CD14-positive monocyte (primary cell): ENCODE measurements around the gene PTPRN2. TPM values are rescaled to one million over a fixed set of nuclear protein-coding genes. Genes with fewer than 3 reads are reported as not detected.
"Not testable (repeated sequence)": the region's sequence is repeated elsewhere in the genome, so short reads cannot be mapped to it uniquely, and the experiment has no call there.

Experiments used
- DNase-seq, 3 donors: peaks; one replicate each; pipeline ENCODE4 v3.0.0-alpha.2; 2011 to 2022
- H2AFZ ChIP-seq: 2 replicates; pipeline ENCODE4 v1.6.0; 2012; ENCODE audit warnings: mild to moderate bottlenecking, low read depth, low read length, inconsistent platforms; ENCODE audit not compliant: insufficient read depth, poor library complexity, severe bottlenecking
- H3K27ac ChIP-seq, 2 donors: 1 replicate in 1 of 2; 2 replicates in 1 of 2; pipeline ENCODE4 v1.5.1; 2012 to 2013; ENCODE audit warnings: low read length in 2 of 2, control low read depth in 1 of 2, inconsistent platforms in 1 of 2, low read depth in 1 of 2, mild to moderate bottlenecking in 1 of 2
- H3K27me3 ChIP-seq, 2 donors: one replicate each; pipeline versions ENCODE4 v1.6.0 to v1.6.1; 2011 to 2013; ENCODE audit warnings: low read length in 2 of 2; ENCODE audit not compliant: control insufficient read depth in 2 of 2, insufficient read depth in 2 of 2
- H3K36me3 ChIP-seq, 2 donors: replicated peaks in 1 of 2; 1 replicate in 1 of 2; 2 replicates in 1 of 2; pipeline versions ENCODE4 v1.5.1 to v1.6.1; 2012 to 2013; ENCODE audit warnings: low read length in 2 of 2, control low read depth in 1 of 2, inconsistent platforms in 1 of 2, mild to moderate bottlenecking in 1 of 2; ENCODE audit not compliant: insufficient read depth in 2 of 2, control insufficient read depth in 1 of 2
- H3K4me1 ChIP-seq, 2 donors: 1 replicate in 1 of 2; 2 replicates in 1 of 2; pipeline versions ENCODE4 v1.5.1 to v1.6.1; 2012 to 2013; ENCODE audit warnings: low read length in 2 of 2, control low read depth in 1 of 2, inconsistent platforms in 1 of 2, mild to moderate bottlenecking in 1 of 2, moderate library complexity in 1 of 2; ENCODE audit not compliant: insufficient read depth in 2 of 2, control insufficient read depth in 1 of 2
- H3K4me2 ChIP-seq: replicated peaks from 2 replicates; pipeline ENCODE3; 2012; ENCODE audit warnings: low read length, moderate library complexity, mild to moderate bottlenecking; ENCODE audit not compliant: poor library complexity, severe bottlenecking; ENCODE audit errors: extremely low read depth
- H3K4me3 ChIP-seq, 3 experiments: fragments of 200-600 bp in 1 of 3; sonication (generic) in 1 of 3; replicated peaks in 1 of 3; 1 replicate in 2 of 3; 2 replicates in 1 of 3; pipeline ENCODE4 v1.5.1; 2011 to 2013; ENCODE audit warnings: low read length in 3 of 3, mild to moderate bottlenecking in 3 of 3, control low read depth in 2 of 3, low read depth in 2 of 3, inconsistent platforms in 1 of 3, moderate library complexity in 1 of 3
- H3K79me2 ChIP-seq: 2 replicates; pipeline ENCODE4 v1.6.0; 2012; ENCODE audit warnings: mild to moderate bottlenecking, control low read depth, inconsistent platforms, low read length, moderate library complexity; ENCODE audit not compliant: insufficient read depth
- H3K9ac ChIP-seq: 2 replicates; pipeline ENCODE4 v1.6.0; 2017; ENCODE audit warnings: low read length, mild to moderate bottlenecking; ENCODE audit not compliant: insufficient read depth, poor library complexity, severe bottlenecking
- H3K9me3 ChIP-seq, 2 donors: replicated peaks in 1 of 2; 1 replicate in 1 of 2; 2 replicates in 1 of 2; pipeline versions ENCODE4 v1.5.1 to v1.6.1; 2012 to 2013; ENCODE audit warnings: low read length in 2 of 2, control low read depth in 1 of 2; ENCODE audit not compliant: control insufficient read depth in 1 of 2, insufficient read depth in 1 of 2
- H4K20me1 ChIP-seq: 2 replicates; pipeline ENCODE4 v1.6.0; 2012; ENCODE audit warnings: mild to moderate bottlenecking, low read length, control low read depth, moderate library complexity; ENCODE audit not compliant: insufficient read depth
- H3K27ac Mint-ChIP-seq, 7 donors: one replicate each; pipeline ENCODE4 v1.8.0; 2020; ENCODE audit warnings: mild to moderate bottlenecking in 7 of 7, mixed read lengths in 7 of 7, moderate library complexity in 6 of 7, inconsistent platforms in 2 of 7
- H3K27me3 Mint-ChIP-seq, 3 donors: one replicate each; pipeline ENCODE4 v1.8.0; 2021 to 2022; ENCODE audit warnings: low read depth in 3 of 3, mild to moderate bottlenecking in 3 of 3, mixed read lengths in 3 of 3, moderate library complexity in 3 of 3, inconsistent platforms in 1 of 3
- H3K36me3 Mint-ChIP-seq, 2 donors: one replicate each; pipeline ENCODE4 v1.8.0; 2020; ENCODE audit warnings: mixed read lengths in 2 of 2, inconsistent platforms in 1 of 2, mild to moderate bottlenecking in 1 of 2
- H3K4me1 Mint-ChIP-seq: one replicate; pipeline ENCODE4 v1.8.0; 2020; ENCODE audit warnings: mild to moderate bottlenecking, mixed read lengths
- H3K4me3 Mint-ChIP-seq, 2 donors: one replicate each; pipeline ENCODE4 v1.8.0; 2020; ENCODE audit warnings: mild to moderate bottlenecking in 2 of 2, mixed read lengths in 2 of 2, moderate library complexity in 1 of 2
- H3K9me3 Mint-ChIP-seq, 7 donors: one replicate each; pipeline ENCODE4 v1.8.0; 2020 to 2022; ENCODE audit warnings: mixed read lengths in 7 of 7, mild to moderate bottlenecking in 6 of 7, moderate library complexity in 6 of 7, inconsistent platforms in 2 of 7
- WGBS: methylation state at CpG from one replicate; pipeline ENCODE4 v1.1.5; 2013; ENCODE audit warnings: missing lambda C conversion rate; ENCODE audit not compliant: insufficient coverage; 5-methylcytosine and 5-hydroxymethylcytosine counted together
- intact Hi-C, 2 donors: fragments of 100-400 bp; cut with micrococcal nuclease; formaldehyde crosslinking; loops; one replicate each; pipeline versions ENCODE4 v1.15.0 to v1.15.1; 2023
- polyA plus RNA-seq, 3 donors: library from polyadenylated mRNA; depleted of rRNA in 1 of 3; unstranded in 2 of 3; stranded (reverse) in 1 of 3; fragments of 300-500 nt in 2 of 3; fragments of >200 nt in 1 of 3; fragmentation: Illumina TruSeq in 2 of 3; gene quantifications; 1 replicate in 2 of 3; 2 replicates in 1 of 3; pipeline ENCODE4 v1.2.3, GENCODE V29; 2012 to 2021
- TF ChIP-seq, protein P1 (sequence below): fragments of 200-600 bp; IDR thresholded peaks from one replicate; pipeline ENCODE4 v1.8.0; 2022; ENCODE audit warnings: antibody characterized with exemption, mild to moderate bottlenecking

PTPRN2 gene
- polyA plus RNA-seq, 3 donors, result 0.25 to 1.4 (median 0.97) TPM

DNA sequence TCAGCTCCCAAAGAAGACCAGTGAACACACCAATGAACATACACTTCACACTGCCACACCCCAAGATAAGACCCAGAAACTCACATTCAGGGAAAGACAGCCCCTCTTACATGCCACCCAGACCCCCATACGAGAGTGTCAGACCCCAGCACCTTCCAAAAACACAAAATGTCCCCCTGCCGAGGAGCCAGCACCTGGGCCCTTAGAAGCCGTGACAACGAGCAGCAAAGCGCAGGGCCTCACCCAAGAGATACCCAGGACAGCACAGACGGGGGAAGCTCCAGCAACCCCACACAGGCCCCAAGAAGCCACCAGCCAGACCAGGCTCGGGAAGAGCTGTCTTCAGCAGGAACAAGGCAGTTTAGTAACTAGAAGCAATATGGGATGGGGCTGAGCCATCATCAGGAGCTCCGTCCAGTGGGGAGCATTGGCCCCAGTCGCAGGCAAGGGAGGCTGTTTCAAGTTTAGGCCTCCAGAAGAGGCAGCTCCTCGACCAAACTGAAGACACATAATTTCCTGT lies 243.6 kb downstream of the PTPRN2 start:
- no peak overlapping the region for H3K27ac ChIP-seq
- H3K36me3 Mint-ChIP-seq, result no peaks in the 10 kb centered on the region
- 85% methylated on average over 7 of the region's 10 CpGs for whole genome bisulfite sequencing
- no peaks in the 10 kb centered on the region for H3K36me3 ChIP-seq
- H3K27me3 ChIP-seq, result no peaks in the 10 kb centered on the region
- H3K4me3 Mint-ChIP-seq, result no peak overlapping the region
- no peak for DNase-seq
- no peaks in the 10 kb centered on the region for H3K4me1 Mint-ChIP-seq
- H3K4me2 ChIP-seq, result no peak overlapping the region
- H3K4me3 ChIP-seq, result no peak overlapping the region
- no peaks in the 10 kb centered on the region for H3K79me2 ChIP-seq
- H3K9me3 ChIP-seq, result peaks cover 15 to 41% of the 10 kb centered on the region in 2 donors
- no peaks in the 10 kb centered on the region for H3K4me1 ChIP-seq
- H3K27ac Mint-ChIP-seq, result no peak overlapping the region
- H4K20me1 ChIP-seq, result no peaks in the 10 kb centered on the region
- H3K9me3 Mint-ChIP-seq, result peaks cover 15 to 40% (median 31%) of the 10 kb centered on the region in 7 donors
- H3K27me3 Mint-ChIP-seq, result no peaks in the 10 kb centered on the region
- no peak overlapping the region for H2AFZ ChIP-seq
- no peak overlapping the region for H3K9ac ChIP-seq
- TF ChIP-seq, protein P1, sequence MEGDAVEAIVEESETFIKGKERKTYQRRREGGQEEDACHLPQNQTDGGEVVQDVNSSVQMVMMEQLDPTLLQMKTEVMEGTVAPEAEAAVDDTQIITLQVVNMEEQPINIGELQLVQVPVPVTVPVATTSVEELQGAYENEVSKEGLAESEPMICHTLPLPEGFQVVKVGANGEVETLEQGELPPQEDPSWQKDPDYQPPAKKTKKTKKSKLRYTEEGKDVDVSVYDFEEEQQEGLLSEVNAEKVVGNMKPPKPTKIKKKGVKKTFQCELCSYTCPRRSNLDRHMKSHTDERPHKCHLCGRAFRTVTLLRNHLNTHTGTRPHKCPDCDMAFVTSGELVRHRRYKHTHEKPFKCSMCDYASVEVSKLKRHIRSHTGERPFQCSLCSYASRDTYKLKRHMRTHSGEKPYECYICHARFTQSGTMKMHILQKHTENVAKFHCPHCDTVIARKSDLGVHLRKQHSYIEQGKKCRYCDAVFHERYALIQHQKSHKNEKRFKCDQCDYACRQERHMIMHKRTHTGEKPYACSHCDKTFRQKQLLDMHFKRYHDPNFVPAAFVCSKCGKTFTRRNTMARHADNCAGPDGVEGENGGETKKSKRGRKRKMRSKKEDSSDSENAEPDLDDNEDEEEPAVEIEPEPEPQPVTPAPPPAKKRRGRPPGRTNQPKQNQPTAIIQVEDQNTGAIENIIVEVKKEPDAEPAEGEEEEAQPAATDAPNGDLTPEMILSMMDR, result no peak
- intact Hi-C loops, result no loop called here

DNA sequence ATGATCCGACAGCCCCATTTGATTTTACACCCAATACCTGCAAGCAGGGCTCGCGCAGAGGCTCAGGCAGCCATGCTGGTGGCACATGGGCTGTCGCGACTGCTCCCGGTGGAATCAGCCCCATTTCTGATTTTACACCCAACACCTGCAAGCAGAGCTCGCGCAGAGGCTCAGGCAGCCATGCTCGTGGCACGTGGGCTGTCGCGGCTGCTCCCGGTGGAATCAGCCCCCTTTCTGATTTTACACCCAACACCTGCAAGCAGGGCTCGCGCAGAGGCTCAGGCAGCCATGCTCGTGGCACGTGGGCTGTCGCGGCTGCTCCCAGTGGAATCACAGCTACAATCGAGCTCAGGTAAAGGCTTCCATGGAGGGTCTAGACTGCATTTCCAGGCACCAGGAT lies 244.1 kb downstream of the PTPRN2 start:
- intact Hi-C loops, result no loop called here
- no peak overlapping the region for H3K27ac ChIP-seq
- no peaks in the 10 kb centered on the region for H3K79me2 ChIP-seq
- peaks cover 15 to 40% (median 31%) of the 10 kb centered on the region in 7 donors for H3K9me3 Mint-ChIP-seq
- no peaks in the 10 kb centered on the region for H3K4me1 Mint-ChIP-seq
- H4K20me1 ChIP-seq, result no peaks in the 10 kb centered on the region
- no peaks in the 10 kb centered on the region for H3K27me3 ChIP-seq
- H3K36me3 ChIP-seq, result no peaks in the 10 kb centered on the region
- H2AFZ ChIP-seq, result no peak overlapping the region
- H3K36me3 Mint-ChIP-seq, result no peaks in the 10 kb centered on the region
- no peak overlapping the region for H3K4me2 ChIP-seq
- TF ChIP-seq, protein P1, result no peak
- no peak for DNase-seq
- H3K27me3 Mint-ChIP-seq, result no peaks in the 10 kb centered on the region
- no peaks in the 10 kb centered on the region for H3K4me1 ChIP-seq
- peaks cover 15 to 41% of the 10 kb centered on the region in 2 donors for H3K9me3 ChIP-seq
- H3K4me3 Mint-ChIP-seq, result no peak overlapping the region
- H3K4me3 ChIP-seq, result no peak overlapping the region
- WGBS, result 92% methylated on average over 19 of the region's 20 CpGs
- H3K27ac Mint-ChIP-seq, result no peak overlapping the region
- H3K9ac ChIP-seq, result no peak overlapping the region

DNA sequence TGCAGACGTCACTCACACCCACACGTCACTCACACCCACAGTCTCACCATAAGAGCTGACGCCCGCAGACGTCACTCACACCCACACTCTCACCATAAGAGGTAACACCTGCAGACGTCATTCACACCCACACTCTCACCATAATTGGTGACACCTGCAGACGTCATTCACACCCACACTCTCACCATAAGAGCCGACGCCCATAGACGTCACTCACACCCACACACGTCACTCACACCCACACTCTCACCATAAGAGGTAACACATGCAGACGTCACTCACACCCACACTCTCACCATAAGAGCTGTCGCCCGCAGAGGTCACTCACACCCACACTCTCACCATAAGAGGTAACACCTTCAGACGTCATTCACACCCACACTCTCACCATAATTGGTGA lies 246.5 kb downstream of the PTPRN2 start:
- H3K4me1 ChIP-seq, H3K4me2 ChIP-seq, H4K20me1 ChIP-seq, H3K27me3 ChIP-seq, H3K79me2 ChIP-seq, intact Hi-C loops, H2AFZ ChIP-seq, H3K27me3 Mint-ChIP-seq, H3K27ac ChIP-seq, H3K9ac ChIP-seq, H3K4me3 ChIP-seq, H3K4me3 Mint-ChIP-seq, H3K4me1 Mint-ChIP-seq, H3K27ac Mint-ChIP-seq, H3K36me3 Mint-ChIP-seq, DNase-seq, H3K36me3 ChIP-seq: not testable (repeated sequence)
- 90% methylated on average over 13 of the region's 15 CpGs for WGBS
- peaks cover 24 to 56% of the 10 kb centered on the region in 2 donors for H3K9me3 ChIP-seq
- H3K9me3 Mint-ChIP-seq, result peaks cover 24 to 56% (median 42%) of the 10 kb centered on the region in 7 donors
